NT2/D1 (cell line): ENCODE measurements around the gene JUNB.

Experiments used
- DNase-seq: peaks from one replicate; pipeline ENCODE4 v3.0.0-alpha.2; 2011; ENCODE audit warnings: low read depth, low spot score
- H3K27me3 ChIP-seq: 2 replicates; pipeline ENCODE4 v1.6.0; 2011; ENCODE audit warnings: mild to moderate bottlenecking; ENCODE audit not compliant: insufficient read length, insufficient read depth
- H3K36me3 ChIP-seq: 2 replicates; pipeline ENCODE4 v1.6.1; 2011; ENCODE audit warnings: mild to moderate bottlenecking, low read length, mixed read lengths; ENCODE audit not compliant: insufficient read depth, insufficient read length
- H3K4me1 ChIP-seq: 2 replicates; pipeline ENCODE4 v1.5.1; 2011; ENCODE audit not compliant: insufficient read depth, insufficient read length
- H3K4me3 ChIP-seq: 2 replicates; pipeline ENCODE4 v1.5.1; 2011; ENCODE audit warnings: low read depth; ENCODE audit not compliant: insufficient read length
- H3K9ac ChIP-seq: 2 replicates; pipeline ENCODE4 v1.6.0; 2011; ENCODE audit warnings: low read depth; ENCODE audit not compliant: insufficient read length
- H3K9me3 ChIP-seq: 2 replicates; pipeline ENCODE4 v1.5.1; 2011; ENCODE audit warnings: mild to moderate bottlenecking, low read length; ENCODE audit not compliant: insufficient read depth
- SUZ12 ChIP-seq: IDR thresholded peaks from 2 replicates; pipeline ENCODE4 v1.6.1; 2011; ENCODE audit not compliant: insufficient read length, insufficient read depth; ENCODE audit errors: extremely low read depth
- YY1 ChIP-seq: IDR thresholded peaks from 2 replicates; pipeline ENCODE4 v1.6.1; 2011; ENCODE audit not compliant: insufficient read length, insufficient read depth
- ZNF274 ChIP-seq: IDR thresholded peaks from 2 replicates; pipeline ENCODE4 v1.6.1; 2011; ENCODE audit warnings: mild to moderate bottlenecking, low read depth, low read length

JUNB gene

GRCh38 chr19:12791345-12792050 lies at the start of gene JUNB:
Gene JUNB, plus strand, starts transcription at chr19:12791486. Its CDS starts 286 bp downstream, at chr19:12791772.
- H3K9me3 ChIP-seq = no peaks in the 10 kb centered on the region
- peaks cover 25% of the 10 kb centered on the region for H3K27me3 ChIP-seq
- peak within 1 kb of the TSS; percentile 95 for H3K9ac ChIP-seq
- H3K36me3 ChIP-seq = peaks cover 2% of the 10 kb centered on the region
- no peak for DNase-seq
- H3K4me3 ChIP-seq = peak within 1 kb of the TSS; percentile 72
- TF ChIP-seq ZNF274 (no peak), YY1 (no peak), SUZ12 (no peak)
- peaks cover 25% of the 10 kb centered on the region for H3K4me1 ChIP-seq

- peaks cover 2% of the 10 kb centered on the region for H3K4me1 ChIP-seq
- no peaks in the 10 kb centered on the region for H3K27me3 ChIP-seq
- H3K9ac ChIP-seq = no peak overlapping the region
- no peak for DNase-seq
- H3K36me3 ChIP-seq = peaks cover 60% of the 10 kb centered on the region
- no peak overlapping the region for H3K4me3 ChIP-seq
- TF ChIP-seq ZNF274 (no peak), SUZ12 (no peak), YY1 (no peak)
- H3K9me3 ChIP-seq = no peaks in the 10 kb centered on the region
Observed at GRCh38 chr19:12745166-12745897, 46.0 kb upstream of the JUNB start.

- H3K9me3 ChIP-seq = peaks cover 6% of the 10 kb centered on the region; the same call in 1 of the 2 replicates
- H3K4me1 ChIP-seq = peaks cover 2% of the 10 kb centered on the region
- H3K36me3 ChIP-seq = peaks cover 44% of the 10 kb centered on the region
- no peak overlapping the region for H3K9ac ChIP-seq
- TF ChIP-seq YY1 (no peak), ZNF274 (no peak), SUZ12 (no peak)
- H3K27me3 ChIP-seq = no peaks in the 10 kb centered on the region
- DNase-seq = no peak
- no peak overlapping the region for H3K4me3 ChIP-seq
Observed at GRCh38 chr19:12748489-12748888, 42.8 kb upstream of the JUNB start.

- no peaks in the 10 kb centered on the region for H3K27me3 ChIP-seq
- peaks cover 36% of the 10 kb centered on the region for H3K36me3 ChIP-seq
- H3K9ac ChIP-seq = no peak overlapping the region
- DNase-seq = no peak
- H3K9me3 ChIP-seq = peaks cover 6% of the 10 kb centered on the region; the same call in 1 of the 2 replicates
- TF ChIP-seq SUZ12 (no peak), YY1 (no peak)
- H3K4me1 ChIP-seq = peaks cover 2% of the 10 kb centered on the region
- no peak overlapping the region for H3K4me3 ChIP-seq
Observed at GRCh38 chr19:12749938-12750521, 41.3 kb upstream of the JUNB start.

- DNase-seq = no peak
- Histone ChIP-seq H3K4me3 (no peak overlapping the region), H3K9me3 (peaks cover 6% of the 10 kb centered on the region; the same call in 1 of the 2 replicates), H3K9ac (no peak overlapping the region), H3K27me3 (no peaks in the 10 kb centered on the region), H3K36me3 (peaks cover 28% of the 10 kb centered on the region), H3K4me1 (peaks cover 2% of the 10 kb centered on the region)
- TF ChIP-seq YY1 = no peak
- no peak for TF ChIP-seq SUZ12
- no peak for TF ChIP-seq ZNF274
Observed at GRCh38 chr19:12750851-12751250, 40.4 kb upstream of the JUNB start.

GRCh38 chr19:12751635-12752034 lies 39.7 kb upstream of the JUNB start, which contains the start of gene BEST2:
Gene BEST2, plus strand, starts transcription at chr19:12751791. Its CDS starts 802 bp downstream, at chr19:12752593.
- DNase-seq = no peak
- Histone ChIP-seq H3K36me3 (peaks cover 20% of the 10 kb centered on the region), H3K9ac (no peak within 1 kb of the TSS), H3K4me1 (peaks cover 2% of the 10 kb centered on the region), H3K4me3 (no peak within 1 kb of the TSS), H3K27me3 (no peaks in the 10 kb centered on the region), H3K9me3 (peaks cover 6% of the 10 kb centered on the region; the same call in 1 of the 2 replicates)
- TF ChIP-seq SUZ12 (no peak), YY1 (no peak), ZNF274 (no peak)
